Activated CD8-positive, alpha-beta memory T cell treated with anti-CD3 and anti-CD28 coated beads, Interleukin-2, amount 50 U/mL, for 1 hour (primary cell): ENCODE results near the gene LTBP2.

ENCODE experiments used
- DNase-seq: peaks from one replicate; pipeline ENCODE4 v3.0.0-alpha.2; 2020; ENCODE audit errors: extremely low read depth

LTBP2 gene

DNA sequence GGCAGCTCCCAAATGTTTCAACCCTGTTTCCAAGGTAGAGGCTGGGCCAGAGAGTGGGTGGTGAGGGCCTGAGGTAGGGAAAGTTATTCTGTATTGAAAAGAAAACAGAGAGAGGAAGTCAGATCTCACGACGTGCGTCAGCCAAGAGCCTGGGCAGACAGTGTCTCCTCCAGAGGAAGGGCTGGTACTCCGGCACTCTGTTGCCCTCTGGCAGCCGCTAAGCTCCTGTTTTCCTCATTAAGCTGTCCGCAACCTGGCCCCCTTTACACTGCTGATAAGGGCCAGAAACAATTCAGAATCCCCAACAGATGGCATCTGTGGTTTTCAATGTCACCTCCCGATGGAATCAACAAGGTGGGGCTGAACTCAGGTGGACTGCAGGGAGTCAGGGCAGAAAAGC is 26.0 kb upstream of the LTBP2 start:
- no peak for DNase-seq

- DNase-seq = no peak
Observed at GRCh38 chr14:74637178-74637550, 25.1 kb upstream of the LTBP2 start.

DNA sequence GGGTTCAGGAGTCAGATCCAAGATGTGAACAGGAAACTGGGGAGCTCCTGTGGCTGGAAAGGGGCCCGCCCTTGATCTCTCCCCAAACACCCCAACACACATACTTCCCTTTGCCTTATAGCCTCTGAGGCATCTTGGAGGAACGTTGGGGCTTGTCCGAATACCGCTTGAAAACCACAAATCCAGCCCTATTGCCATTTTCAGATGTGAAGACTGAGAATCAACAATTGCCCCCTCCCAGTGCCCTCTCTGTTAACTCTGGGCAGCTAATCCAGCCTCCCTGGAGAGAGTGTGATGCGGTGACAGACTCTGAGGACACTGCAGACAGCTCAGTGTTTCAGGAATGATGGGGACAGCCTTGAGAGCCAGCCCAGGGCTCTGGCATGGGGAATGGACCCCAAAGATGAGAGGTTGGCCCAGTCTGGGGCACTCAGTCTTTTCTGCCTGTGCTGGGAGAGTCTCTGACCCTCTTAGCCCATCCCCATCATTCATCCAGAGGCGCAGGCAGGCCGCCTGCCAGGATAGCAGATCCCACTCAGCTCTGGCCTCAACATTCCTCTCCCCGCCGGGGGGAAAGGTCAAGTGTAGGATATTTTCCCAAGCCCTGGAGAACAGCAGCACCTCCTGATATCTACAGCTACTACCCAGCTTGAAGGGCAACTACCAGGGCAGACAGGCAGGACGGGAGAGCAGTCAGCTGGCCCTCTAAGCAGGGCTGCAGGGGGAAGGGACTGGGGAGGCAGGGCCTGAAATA is 24.6 kb upstream of the LTBP2 start:
- no peak for DNase-seq

DNA sequence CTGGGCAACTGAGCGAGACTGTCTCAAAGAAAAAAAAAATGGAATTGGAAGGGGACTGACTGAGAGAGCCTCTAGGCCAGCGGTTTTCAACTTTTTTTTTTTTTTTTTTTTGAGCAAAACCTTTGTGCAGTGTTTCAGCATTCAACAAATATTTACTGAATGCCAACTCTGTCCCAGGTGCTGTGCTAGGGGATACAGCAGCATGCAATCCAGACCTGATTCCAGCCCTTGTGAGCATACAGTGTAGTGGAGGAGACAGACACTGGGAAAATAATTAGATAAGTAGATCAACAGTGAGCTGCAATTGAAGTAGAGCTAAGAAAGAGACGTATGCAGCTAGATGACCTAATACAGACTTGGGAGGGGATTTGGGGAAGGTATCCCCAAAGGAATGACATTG is 23.8 kb upstream of the LTBP2 start:
- no peak for DNase-seq

DNA sequence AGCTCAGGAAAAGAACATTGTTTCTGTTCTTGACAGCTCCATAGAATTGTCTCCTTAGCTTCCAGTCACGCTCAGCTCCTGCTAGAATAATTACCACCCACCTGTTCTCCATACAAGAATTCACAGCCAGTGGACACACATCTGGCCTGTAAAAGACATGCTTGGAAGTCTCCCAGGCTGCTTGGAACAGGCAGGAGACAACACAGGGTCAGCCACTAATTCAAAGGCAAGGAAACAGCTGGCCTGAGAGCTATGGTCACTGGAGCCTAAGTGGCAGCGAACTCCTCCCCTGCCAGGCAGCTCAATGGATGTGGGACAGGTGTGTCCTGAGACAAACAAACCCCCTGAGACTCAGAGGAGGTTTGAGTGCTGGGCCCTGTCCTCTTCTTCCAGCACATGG is 22.9 kb upstream of the LTBP2 start:
- no peak for DNase-seq

DNA sequence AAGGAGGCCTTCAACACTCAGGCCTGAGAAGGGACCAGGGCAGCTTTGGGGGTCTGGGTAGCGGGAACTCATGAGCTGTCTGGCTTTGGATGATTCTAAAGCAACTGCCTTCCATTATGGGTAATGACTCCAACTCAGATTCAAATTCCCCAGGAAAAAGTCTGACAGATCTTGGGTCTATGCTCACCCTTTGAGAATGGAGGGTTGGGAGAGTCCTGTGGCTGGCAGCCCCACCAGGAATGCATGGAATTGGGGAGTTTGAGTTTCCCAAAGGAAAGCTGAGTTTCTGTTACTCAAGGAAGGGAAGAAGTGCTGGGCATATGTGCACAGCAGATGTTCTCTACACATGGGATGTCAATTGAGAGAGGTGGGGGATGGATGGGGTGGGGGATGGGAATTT is 22.4 kb upstream of the LTBP2 start:
- no peak for DNase-seq

- no peak for DNase-seq
Observed at GRCh38 chr14:74630881-74631690, 19.0 kb upstream of the LTBP2 start.

DNA sequence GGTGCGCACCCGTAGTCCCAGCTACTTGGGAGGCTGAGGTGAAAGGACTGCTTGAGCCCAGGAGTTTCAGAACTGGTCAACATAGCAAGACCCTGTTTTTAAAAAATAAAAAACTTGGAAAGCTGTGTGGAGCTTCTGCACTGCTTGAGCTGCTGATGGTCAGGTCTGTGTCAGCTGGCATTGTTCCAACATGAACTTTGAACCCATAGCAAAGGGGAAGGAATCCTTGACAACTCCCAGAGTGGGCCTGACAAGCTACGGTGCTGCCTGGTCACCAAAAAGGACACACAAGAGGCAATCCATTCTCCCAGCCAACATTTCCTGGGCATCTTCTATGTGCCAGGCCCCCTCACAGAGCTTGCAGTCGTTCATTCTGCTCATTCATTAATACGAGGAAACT is 16.4 kb upstream of the LTBP2 start:
- DNase-seq = no peak

- no peak for DNase-seq
Observed at GRCh38 chr14:74627076-74627475, 15.0 kb upstream of the LTBP2 start.

DNA sequence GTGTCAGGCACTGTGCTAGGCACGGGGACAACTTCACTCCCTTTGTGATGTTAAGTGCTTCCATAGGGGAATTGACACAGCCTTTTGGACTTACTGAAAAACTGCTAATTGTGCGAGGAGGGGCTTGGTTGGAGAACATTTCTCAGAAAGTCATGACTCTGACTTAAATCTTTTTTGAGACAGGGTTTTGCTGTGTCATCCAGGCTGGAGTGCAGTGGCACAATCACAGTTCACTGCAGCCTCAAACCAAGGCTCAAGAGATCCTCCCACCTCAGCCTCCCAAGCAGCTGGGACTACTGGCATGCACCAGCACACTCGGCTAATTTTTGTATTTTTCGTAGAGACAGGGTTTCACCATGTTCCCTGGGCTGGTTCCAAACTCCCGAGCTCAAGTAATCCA is 10.2 kb upstream of the LTBP2 start:
- DNase-seq = no peak

GRCh38 chr14:74621556-74621955 is 9.5 kb upstream of the LTBP2 start:
- DNase-seq = no peak

DNA sequence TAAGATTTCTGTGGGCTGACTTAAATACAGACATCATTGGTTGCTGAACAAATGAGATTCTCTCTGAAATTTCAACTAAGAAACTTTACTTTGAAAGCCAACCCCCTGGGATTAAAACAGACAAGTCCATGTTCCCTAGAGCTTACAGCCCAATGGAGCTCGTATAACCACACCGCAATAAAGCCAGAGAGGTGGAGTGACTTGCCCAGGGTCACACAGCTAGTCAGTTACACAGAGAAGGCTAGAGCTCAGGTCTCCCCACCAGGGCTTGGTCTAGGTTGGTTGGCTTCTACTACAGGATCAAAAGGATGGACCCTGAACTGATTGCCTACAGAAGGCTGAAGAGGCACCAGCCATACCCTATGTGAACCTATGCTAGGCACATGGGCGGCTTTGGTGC is 8.9 kb upstream of the LTBP2 start:
- no peak for DNase-seq

DNA sequence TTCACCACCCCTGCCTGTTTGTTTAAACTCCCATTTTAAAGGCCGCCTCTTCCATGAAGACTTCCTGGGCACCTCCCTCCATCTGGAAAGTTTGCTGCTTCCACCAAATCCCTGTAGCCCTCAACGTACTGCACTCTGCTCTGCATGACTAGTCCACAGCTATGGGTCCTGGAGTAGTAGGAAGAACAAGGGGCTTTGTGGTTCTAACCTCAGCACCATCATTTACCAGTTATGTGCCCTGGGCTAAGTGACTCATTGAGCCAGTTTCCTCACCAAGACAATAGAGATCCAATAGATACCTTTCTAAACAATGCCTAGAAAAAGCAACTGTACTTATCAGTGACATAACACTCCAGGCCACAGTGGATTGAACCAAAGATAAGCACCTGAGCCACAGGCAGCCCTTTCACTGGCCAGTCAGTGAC is 8.5 kb upstream of the LTBP2 start:
- DNase-seq = no peak

DNA sequence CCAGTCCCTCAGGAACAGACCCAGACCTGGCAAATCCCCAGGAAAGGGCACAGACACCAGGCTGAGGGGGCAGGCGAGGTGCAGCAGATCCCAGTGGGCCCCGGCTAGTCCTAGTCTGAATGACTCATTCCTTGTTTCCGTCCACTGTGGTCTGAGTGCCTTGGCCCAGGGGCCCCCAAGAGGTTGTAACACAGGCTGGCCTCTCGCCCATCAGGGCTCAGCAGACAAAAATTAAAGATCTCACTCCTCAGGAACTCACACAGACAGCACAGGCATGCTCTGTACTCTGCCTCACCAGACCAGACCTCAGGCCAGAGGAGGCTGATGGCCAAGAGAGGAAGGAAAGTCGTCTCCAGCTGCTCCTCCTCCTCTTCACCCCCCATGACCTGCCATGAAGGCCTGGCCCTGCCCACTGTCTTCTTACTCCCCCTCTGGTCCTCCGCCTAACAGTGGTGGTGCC is 7.7 kb upstream of the LTBP2 start:
- DNase-seq = no peak

GRCh38 chr14:74618078-74618952 is 6.3 kb upstream of the LTBP2 start:
- DNase-seq = peak; percentile 63

- no peak for DNase-seq
Observed at GRCh38 chr14:74616996-74617700, 5.1 kb upstream of the LTBP2 start.

DNA sequence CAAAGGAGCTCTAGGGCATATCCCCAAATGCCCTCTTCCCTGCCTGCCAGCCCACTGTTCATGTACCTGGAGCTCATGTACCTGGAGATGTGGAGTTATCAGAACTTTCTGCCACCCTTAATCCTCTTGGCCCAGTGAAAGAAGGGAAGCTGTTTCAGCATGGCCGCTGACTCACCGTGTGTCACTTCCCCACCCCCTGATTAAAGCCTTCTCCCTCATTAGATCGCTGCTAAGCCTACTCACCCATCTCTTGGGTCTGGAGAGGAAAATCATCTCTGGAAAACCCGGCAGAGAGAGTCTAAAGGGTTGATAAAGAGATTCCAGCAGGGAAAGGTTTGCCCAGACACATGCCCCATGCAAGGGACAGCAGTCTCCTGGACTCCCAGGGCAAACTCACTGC is 4.5 kb upstream of the LTBP2 start:
- DNase-seq = no peak

- DNase-seq = no peak
Observed at GRCh38 chr14:74615735-74616134, 3.7 kb upstream of the LTBP2 start.

DNA sequence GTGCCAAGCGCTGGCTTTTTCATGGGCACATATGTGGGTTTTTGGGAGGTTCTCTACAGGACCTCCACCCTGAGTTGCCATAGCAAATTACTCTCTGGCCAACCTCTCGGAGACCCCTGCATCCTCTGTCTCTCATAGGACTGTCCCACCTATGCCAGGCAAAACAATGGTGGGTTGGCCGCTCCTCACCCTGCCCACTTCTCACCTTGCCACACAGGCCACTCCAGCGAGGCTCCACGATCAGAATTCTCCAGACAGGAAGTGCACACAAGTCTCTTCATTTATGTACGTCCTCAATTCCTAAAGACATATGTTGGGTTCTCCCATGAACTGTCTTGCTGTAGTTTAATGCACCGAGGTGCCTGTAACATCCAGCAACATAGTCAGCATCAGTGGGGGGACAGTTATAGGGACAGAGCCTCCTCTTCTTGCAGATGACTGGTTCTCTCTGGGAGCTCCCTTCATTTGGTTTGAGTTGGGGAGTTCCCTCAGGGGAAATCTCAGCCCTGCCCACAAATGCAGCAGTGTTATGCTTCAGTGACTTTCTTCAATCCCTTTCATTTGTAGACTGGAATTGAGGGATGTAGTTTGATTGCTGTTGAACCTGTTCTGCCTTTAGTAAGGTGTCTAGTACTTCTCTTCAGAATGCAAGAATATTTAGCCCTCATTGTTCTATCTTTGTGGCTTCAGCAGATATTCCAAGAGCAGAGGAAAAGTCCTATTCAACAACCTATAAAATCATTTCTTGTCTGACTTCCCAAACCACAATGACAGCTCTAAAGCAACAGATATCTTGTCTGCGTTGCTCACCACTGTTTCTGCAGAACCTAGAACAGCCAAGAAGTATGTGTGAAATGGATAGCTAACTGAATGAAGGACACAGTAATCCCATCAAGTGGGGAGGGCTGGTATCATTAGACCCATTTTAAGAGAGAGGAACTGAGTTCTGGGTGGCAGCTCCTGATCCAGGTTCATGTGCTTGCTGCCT is 2.8 kb upstream of the LTBP2 start:
- DNase-seq = no peak

DNA sequence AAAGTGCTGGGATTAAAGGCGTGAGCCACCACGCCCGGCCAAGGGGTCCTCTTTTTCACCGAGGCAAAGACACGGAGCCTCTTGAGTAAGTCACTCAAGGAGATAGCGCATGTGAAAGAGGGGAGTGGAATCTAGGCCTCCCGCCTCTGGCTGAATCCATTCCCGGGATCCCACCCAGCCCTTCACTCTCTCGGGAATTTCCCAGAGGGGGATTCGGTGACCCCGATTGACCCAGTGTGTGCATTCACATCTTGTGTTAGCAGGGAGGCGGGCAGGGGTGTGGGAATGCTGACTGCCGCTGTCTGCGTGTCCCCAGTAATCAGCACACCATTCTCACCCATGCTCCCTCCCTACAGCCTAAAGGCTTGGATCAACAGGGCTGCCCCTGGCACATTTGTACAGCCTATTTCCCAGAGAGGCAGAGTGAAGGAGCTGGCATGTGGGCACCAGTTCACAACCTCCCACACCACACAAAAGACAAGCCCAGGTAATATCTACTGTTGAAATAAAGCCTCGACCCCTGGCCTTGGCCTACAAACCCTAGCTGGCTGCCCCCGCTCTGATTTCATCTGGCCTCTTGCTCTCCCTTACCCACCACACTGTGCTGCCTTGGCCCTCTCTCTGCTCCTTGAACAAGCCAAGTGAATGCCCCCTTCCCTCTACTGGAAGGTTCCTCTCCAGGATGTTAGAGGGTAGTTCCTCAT is 1.3 kb upstream of the LTBP2 start:
- no peak for DNase-seq
